HAP-1 (cell line): Measurements from ENCODE around the gene YIPF1.

Source experiments
- DNase-seq, 2 experiments: peaks; one replicate each; pipeline ENCODE4 v3.0.0-alpha.2; 2016 to 2020; ENCODE audit warnings: low spot score in 2 of 2
- H3K27me3 ChIP-seq: fragments of 250-450 bp; sonication (Bioruptor Pico); 2 replicates; pipeline ENCODE4 v1.5.1; 2020; ENCODE audit warnings: low read depth, mild to moderate bottlenecking, moderate library complexity
- H3K36me3 ChIP-seq: fragments of 250-450 bp; sonication (Bioruptor Pico); replicated peaks from 2 replicates; pipeline ENCODE4 v1.5.1; 2020; ENCODE audit warnings: mild to moderate bottlenecking
- H3K4me1 ChIP-seq: fragments of 250-450 bp; sonication (Bioruptor Pico); 2 replicates; pipeline ENCODE4 v1.5.1; 2020; ENCODE audit warnings: mild to moderate bottlenecking
- H3K4me3 ChIP-seq: fragments of 250-450 bp; sonication (Bioruptor Pico); 2 replicates; pipeline ENCODE4 v1.5.1; 2020; ENCODE audit warnings: mild to moderate bottlenecking, moderate library complexity
- H3K9me3 ChIP-seq: fragments of 250-450 bp; sonication (Bioruptor Pico); 2 replicates; pipeline ENCODE4 v1.5.1; 2020; ENCODE audit warnings: mild to moderate bottlenecking, moderate library complexity
- in situ Hi-C: fragments of 300-500 bp; cut with MboI; formaldehyde crosslinking; loops from 3 replicates; pipeline ENCODE4 v1.14.3; 2020; ENCODE audit warnings: low sequenced_read_pairs, inconsistent platforms, mixed read lengths

Gene YIPF1

GRCh38 chr1:53889304-53890298 lies at the start of gene YIPF1:
Gene YIPF1, minus strand, starts transcription at chr1:53889797. Its CDS starts 860 bp downstream, at chr1:53888937.
- in situ Hi-C loops = no loop called here
- H3K4me1 ChIP-seq = peaks cover 5% of the 10 kb centered on the region
- no peaks in the 10 kb centered on the region for H3K9me3 ChIP-seq
- peak; percentile 91 to 92 for DNase-seq
- no peaks in the 10 kb centered on the region for H3K36me3 ChIP-seq
- peak within 1 kb of the TSS; percentile 86 for H3K4me3 ChIP-seq
- no peaks in the 10 kb centered on the region for H3K27me3 ChIP-seq

DNA sequence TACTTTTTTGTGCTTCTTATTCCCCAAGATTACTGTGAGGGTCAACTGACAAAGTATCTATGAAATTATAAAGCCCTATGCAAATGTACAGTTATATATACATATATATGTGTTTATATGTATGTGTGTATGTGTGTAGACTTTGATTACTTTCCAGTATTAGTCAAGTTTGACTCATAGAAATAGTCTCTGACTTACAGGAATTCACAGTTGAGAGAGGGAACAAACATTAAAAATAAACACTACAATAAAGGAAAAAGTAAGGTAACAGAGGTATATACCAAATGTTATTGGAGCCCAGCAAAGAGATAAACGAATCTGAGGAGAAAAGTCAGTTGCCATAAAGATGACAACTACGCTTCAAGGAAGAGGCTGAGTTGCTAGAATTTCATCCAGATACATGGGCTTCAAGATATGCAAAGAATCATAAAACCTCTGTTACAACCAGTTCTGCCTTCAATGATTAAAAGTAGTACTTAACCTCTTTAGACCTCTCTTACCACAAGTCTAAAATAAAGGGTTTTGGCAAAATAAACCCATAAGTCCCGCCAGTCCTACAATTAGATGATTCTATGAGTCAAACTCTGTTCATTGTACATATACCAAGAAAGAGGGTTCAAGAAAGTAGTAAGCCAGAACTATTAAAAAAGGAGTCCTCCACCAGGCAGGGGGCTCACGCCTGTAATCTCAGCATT lies 48.7 kb upstream of the YIPF1 start:
- in situ Hi-C loops = no loop called here
- no peaks in the 10 kb centered on the region for H3K4me1 ChIP-seq
- no peak for DNase-seq
- H3K27me3 ChIP-seq = no peaks in the 10 kb centered on the region
- no peak overlapping the region for H3K4me3 ChIP-seq
- no peaks in the 10 kb centered on the region for H3K36me3 ChIP-seq
- H3K9me3 ChIP-seq = no peaks in the 10 kb centered on the region

- H3K27me3 ChIP-seq = no peaks in the 10 kb centered on the region
- no peaks in the 10 kb centered on the region for H3K4me1 ChIP-seq
- no peak overlapping the region for H3K4me3 ChIP-seq
- H3K9me3 ChIP-seq = no peaks in the 10 kb centered on the region
- H3K36me3 ChIP-seq = no peaks in the 10 kb centered on the region
- in situ Hi-C loops = no loop called here
- DNase-seq = no peak
These were observed 46.8 kb upstream of the YIPF1 start for GRCh38 chr1:53936430-53936829.

DNA sequence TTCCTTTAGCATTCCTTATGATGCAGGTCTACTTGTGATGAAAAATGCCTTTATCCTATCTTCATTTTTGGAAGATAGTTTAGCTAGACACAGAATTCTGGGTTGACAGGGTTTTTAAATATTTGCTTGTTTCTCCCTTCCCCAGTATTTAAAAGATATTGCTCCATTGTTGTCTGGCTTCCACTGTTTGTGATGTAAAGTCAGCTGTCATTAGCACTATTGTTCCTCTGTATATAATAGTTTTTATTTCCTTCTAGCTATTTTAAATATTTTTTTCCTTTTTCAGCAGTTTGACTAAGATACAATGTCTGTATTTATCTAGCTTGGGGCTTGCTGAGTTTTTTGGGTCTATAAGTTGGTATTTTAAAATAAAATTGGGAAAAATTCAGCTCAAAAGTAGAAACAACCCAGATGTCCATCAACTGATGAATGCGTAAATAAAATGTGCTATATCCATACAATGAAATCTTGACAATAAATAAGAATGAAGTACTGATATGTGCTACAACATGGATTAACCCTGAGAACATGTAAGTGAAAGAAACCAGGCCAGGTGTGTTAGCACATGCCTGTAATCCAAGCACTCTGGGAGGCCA lies 44.7 kb upstream of the YIPF1 start:
- in situ Hi-C loops = no loop called here
- no peaks in the 10 kb centered on the region for H3K36me3 ChIP-seq
- peaks cover 3% of the 10 kb centered on the region; the same call in 1 of the 2 replicates for H3K9me3 ChIP-seq
- no peaks in the 10 kb centered on the region; the same call in 1 of the 2 replicates for H3K4me1 ChIP-seq
- no peak for DNase-seq
- H3K4me3 ChIP-seq = no peak overlapping the region
- H3K27me3 ChIP-seq = no peaks in the 10 kb centered on the region

DNA sequence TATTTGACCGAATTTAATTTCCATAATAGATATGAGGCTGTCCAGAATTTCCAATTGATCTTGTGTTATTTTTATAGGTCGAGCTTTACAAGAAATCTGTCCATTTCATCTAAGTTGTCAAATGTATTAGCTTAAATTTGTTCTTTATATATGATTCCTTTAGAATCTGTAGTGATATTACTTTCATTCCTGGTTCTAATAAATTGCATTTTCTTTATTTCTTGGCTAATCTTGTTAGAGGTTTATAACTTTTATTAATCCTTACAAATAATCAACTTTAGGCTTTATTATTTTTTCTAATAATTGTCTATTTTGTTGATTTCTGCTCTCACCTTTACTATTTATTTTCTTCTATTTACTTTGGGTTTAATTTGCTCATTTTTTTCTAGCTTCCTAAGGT lies 41.9 kb upstream of the YIPF1 start:
- in situ Hi-C loops = no loop called here
- no peak for DNase-seq
- H3K36me3 ChIP-seq = peaks cover 8% of the 10 kb centered on the region

DNA sequence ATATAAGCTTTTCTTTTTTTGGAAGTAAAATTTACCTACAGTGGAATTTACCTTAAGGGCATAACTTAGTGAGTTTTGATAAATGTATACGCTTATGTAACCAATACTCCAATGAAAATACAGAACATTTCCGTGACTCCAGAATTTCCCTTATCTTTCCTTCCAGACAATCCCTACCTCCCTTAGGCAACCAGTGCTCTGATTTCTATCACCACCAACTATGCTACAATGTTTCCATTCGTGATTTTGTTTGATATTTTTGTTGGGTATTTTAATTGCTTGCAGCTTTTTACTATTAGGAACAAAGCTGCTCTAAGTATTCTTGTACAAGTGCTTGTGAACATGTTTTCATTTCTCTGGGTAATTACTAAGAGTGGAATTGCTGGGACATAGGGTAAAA lies 41.3 kb upstream of the YIPF1 start:
- H3K4me3 ChIP-seq = no peak overlapping the region
- no peak for DNase-seq
- in situ Hi-C loops = no loop called here
- no peaks in the 10 kb centered on the region for H3K27me3 ChIP-seq
- peaks cover 8% of the 10 kb centered on the region for H3K36me3 ChIP-seq
- H3K4me1 ChIP-seq = no peaks in the 10 kb centered on the region; the same call in 1 of the 2 replicates
- H3K9me3 ChIP-seq = peaks cover 3% of the 10 kb centered on the region; the same call in 1 of the 2 replicates

More for the DNA sequence above, 41.9 kb upstream of the YIPF1 start:
- Histone ChIP-seq H3K4me1 (no peaks in the 10 kb centered on the region; the same call in 1 of the 2 replicates), H3K27me3 (no peaks in the 10 kb centered on the region), H3K9me3 (peaks cover 3% of the 10 kb centered on the region; the same call in 1 of the 2 replicates), H3K4me3 (no peak overlapping the region)

DNA sequence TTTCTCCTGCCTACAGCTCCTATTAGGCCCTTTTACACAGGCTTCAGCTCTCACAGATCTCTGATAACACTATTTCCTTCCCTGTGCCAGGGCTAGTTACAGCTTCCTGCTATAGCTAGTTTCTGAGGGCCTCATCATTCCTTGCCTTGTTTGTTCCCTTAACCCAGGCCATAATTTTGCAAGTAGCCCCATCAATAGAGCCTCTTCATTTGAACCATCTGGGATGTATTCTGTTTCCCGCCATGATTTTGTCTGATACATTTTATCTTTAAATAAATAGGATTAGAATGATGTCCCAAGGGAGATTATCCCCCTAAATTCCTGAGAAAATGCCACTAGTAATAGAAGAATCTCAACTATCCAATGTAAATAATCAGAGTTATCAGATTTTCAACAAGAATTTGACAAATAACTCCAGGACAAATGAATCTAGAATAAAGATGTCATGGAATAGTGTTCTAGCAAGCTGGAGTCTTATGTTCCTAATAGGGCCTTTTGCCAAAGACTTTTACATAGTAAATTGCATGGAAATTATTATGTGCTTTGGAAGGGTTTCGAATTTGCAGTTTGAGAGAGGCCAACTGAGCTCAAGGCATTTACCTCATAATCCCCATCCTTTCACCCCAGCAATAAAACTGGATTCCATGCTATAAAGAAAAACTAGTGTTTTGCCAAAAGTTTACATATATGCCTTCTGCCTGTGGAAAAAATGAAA lies 39.8 kb upstream of the YIPF1 start:
- Histone ChIP-seq H3K4me1 (no peaks in the 10 kb centered on the region; the same call in 1 of the 2 replicates), H3K9me3 (peaks cover 3% of the 10 kb centered on the region; the same call in 1 of the 2 replicates), H3K27me3 (no peaks in the 10 kb centered on the region), H3K4me3 (no peak overlapping the region), H3K36me3 (peaks cover 8% of the 10 kb centered on the region)
- in situ Hi-C loops = no loop called here
- no peak for DNase-seq

DNA sequence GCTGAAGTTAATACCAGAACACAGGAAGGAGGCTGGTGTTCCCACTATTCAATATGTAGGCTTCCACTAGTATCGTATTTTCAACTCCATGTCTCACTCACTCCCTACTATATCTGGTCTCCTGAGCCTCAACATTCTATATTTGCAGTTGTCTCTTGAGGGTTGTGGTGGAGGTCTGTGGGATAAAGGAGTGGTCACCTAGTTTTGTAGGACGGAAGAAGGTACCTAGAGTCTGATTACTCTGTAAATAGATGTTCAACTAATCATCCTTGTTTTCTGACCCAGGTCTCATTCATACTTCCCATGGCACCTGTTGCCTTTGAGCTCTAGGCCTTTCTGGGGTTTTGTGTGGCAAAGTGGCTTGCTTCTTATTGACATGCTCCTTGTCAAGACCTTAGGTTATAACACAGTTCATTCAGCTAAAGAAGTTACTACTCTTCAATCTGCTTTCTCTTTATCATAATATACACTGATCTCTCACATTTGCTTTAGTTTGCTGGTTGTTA lies 37.8 kb upstream of the YIPF1 start:
- peaks cover 3% of the 10 kb centered on the region; the same call in 1 of the 2 replicates for H3K9me3 ChIP-seq
- no peaks in the 10 kb centered on the region for H3K27me3 ChIP-seq
- H3K36me3 ChIP-seq = peaks cover 8% of the 10 kb centered on the region
- no peaks in the 10 kb centered on the region; the same call in 1 of the 2 replicates for H3K4me1 ChIP-seq
- in situ Hi-C loops = no loop called here
- H3K4me3 ChIP-seq = no peak overlapping the region
- no peak for DNase-seq

GRCh38 chr1:53919675-53920066 lies 30.1 kb upstream of the YIPF1 start:
- Histone ChIP-seq H3K27me3 (no peaks in the 10 kb centered on the region), H3K36me3 (no peaks in the 10 kb centered on the region), H3K4me3 (no peak overlapping the region), H3K4me1 (no peaks in the 10 kb centered on the region), H3K9me3 (no peaks in the 10 kb centered on the region)
- no peak for DNase-seq
- in situ Hi-C loops = no loop called here

DNA sequence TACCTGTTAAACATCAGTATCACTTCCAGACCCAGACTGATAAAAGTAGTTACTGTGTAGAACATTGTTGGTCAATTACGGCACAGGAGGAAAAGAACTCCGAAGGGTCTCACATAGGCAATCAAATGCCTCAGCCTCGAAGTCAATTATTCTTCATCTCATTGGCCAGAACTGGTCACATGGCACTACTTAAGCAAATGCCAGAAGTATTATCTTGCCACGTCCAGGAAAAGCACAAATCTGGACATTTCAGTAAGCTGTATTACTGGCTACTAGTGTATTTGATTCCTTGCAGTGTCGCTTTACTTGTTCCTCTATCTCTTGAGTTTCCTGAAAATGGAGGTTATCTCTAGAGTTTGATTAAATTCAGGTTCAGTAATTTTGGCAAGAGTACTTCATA lies 28.7 kb upstream of the YIPF1 start:
- H3K4me1 ChIP-seq = peaks cover 4% of the 10 kb centered on the region; the same call in 1 of the 2 replicates
- no peak overlapping the region for H3K4me3 ChIP-seq
- no peaks in the 10 kb centered on the region for H3K27me3 ChIP-seq
- H3K9me3 ChIP-seq = no peaks in the 10 kb centered on the region
- in situ Hi-C loops = no loop called here
- DNase-seq = no peak
- H3K36me3 ChIP-seq = no peaks in the 10 kb centered on the region

GRCh38 chr1:53913352-53914033 lies 23.9 kb upstream of the YIPF1 start:
- peaks cover 4% of the 10 kb centered on the region; the same call in 1 of the 2 replicates for H3K4me1 ChIP-seq
- H3K27me3 ChIP-seq = no peaks in the 10 kb centered on the region
- in situ Hi-C loops = no loop called here
- H3K4me3 ChIP-seq = no peak overlapping the region
- H3K36me3 ChIP-seq = no peaks in the 10 kb centered on the region
- no peak for DNase-seq
- H3K9me3 ChIP-seq = no peaks in the 10 kb centered on the region

DNA sequence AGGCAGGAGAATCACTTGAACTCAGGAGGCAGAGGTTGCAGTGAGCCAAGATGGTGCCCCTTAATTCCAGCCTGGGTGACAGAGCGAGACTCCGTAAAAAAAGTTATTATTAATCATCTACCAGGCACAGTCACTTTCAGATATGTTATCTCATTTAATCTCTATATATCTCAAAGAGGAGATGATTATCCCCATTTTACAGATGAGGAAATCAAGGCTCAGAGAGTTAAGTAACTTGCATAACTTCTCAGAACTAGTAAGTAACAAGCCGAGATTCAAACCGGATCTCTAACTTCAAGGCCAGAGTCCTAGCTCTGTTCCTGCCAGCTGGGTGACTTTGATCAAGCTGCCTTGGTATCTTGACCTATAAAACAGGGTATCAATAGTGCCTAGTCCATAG lies 21.8 kb upstream of the YIPF1 start:
- Histone ChIP-seq H3K4me3 (no peak overlapping the region), H3K9me3 (no peaks in the 10 kb centered on the region), H3K36me3 (no peaks in the 10 kb centered on the region), H3K27me3 (no peaks in the 10 kb centered on the region), H3K4me1 (peaks cover 4% of the 10 kb centered on the region; the same call in 1 of the 2 replicates)
- in situ Hi-C loops = no loop called here
- DNase-seq = no peak
